ENCODE results near the gene DNAH1.

DNAH1 gene

DNA sequence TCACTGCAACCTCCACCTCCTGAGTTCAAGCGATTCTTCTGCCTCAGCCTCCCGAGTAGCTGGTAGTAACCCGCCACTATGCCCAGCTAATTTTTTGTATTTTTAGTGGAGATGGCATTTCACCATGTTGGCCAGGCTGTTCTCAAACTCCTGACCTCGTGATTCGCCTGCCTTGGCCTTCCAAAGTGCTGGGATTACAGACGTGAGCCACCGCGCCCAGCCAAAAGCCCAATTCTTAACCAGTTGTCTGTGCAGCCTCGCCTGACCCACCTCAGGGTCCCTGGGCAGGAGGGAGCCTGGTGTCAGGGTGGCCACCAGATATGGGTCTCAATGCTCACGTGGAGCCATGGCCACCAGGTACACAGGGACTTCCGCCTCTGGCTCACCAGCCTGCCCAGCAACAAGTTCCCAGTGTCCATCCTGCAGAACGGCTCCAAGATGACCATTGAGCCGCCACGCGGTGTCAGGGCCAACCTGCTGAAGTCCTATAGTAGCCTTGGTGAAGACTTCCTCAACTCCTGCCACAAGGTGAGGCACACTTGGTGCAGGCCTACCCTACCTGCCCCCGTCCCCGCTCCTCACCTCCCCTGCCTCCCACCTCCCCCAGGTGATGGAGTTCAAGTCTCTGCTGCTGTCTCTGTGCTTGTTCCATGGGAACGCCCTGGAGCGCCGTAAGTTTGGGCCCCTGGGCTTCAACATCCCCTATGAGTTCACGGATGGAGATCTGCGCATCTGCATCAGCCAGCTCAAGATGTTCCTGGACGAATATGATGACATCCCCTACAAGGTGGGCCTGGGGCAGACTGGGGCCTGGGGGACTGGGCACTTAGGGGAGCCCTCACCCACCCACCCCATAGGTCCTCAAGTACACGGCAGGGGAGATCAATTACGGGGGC lies 80.1 kb downstream of the DNAH1 start:
- H3K4me3 ChIP-seq (ENCODE audit: control insufficient read depth, low read depth, low read length): no peak overlapping the region
- TF ChIP-seq, protein P1, sequence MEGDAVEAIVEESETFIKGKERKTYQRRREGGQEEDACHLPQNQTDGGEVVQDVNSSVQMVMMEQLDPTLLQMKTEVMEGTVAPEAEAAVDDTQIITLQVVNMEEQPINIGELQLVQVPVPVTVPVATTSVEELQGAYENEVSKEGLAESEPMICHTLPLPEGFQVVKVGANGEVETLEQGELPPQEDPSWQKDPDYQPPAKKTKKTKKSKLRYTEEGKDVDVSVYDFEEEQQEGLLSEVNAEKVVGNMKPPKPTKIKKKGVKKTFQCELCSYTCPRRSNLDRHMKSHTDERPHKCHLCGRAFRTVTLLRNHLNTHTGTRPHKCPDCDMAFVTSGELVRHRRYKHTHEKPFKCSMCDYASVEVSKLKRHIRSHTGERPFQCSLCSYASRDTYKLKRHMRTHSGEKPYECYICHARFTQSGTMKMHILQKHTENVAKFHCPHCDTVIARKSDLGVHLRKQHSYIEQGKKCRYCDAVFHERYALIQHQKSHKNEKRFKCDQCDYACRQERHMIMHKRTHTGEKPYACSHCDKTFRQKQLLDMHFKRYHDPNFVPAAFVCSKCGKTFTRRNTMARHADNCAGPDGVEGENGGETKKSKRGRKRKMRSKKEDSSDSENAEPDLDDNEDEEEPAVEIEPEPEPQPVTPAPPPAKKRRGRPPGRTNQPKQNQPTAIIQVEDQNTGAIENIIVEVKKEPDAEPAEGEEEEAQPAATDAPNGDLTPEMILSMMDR (IDR thresholded peaks at IDR 0.05; ENCODE audit: control insufficient read depth, insufficient read depth, low read depth, low read length, missing control alignments): no peak
- DNase-seq (ENCODE audit: low read depth): no peak

DNA sequence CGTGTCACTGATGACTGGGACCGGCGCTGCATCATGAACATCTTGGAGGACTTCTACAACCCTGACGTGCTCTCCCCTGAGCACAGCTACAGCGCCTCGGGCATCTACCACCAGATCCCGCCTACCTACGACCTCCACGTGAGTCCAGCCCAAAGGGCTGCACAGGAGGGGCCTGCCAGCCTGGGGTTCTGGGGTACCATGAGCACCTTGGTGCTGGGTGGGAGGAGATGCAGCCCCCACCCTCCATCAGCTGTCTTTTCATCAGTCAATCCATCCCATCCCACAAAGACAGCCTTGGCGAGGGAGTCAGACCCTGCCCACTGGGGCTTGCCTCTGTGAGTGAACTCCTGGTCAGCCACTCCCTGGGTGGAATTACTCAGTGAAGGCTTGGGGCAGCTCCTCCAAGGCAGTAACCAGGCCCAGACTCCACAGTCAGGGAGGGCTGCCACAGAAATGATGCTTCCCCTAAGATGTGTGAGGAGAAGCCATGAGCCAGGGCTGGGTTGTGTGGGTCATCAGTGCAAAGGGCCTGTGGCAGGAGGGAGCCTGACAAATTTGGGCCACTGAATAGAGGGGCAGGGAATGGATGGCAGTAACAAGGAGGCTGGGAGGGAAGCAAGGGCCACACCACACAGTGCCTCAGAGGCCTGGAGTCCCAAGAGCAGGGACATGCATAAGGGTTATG lies 80.9 kb downstream of the DNAH1 start:
- TF ChIP-seq, protein P1 (IDR thresholded peaks at IDR 0.05; ENCODE audit: control insufficient read depth, insufficient read depth, low read depth, low read length, missing control alignments): no peak
- H3K4me3 ChIP-seq (ENCODE audit: control insufficient read depth, low read depth, low read length): no peak overlapping the region
- no peak for DNase-seq (ENCODE audit: low read depth)

DNA sequence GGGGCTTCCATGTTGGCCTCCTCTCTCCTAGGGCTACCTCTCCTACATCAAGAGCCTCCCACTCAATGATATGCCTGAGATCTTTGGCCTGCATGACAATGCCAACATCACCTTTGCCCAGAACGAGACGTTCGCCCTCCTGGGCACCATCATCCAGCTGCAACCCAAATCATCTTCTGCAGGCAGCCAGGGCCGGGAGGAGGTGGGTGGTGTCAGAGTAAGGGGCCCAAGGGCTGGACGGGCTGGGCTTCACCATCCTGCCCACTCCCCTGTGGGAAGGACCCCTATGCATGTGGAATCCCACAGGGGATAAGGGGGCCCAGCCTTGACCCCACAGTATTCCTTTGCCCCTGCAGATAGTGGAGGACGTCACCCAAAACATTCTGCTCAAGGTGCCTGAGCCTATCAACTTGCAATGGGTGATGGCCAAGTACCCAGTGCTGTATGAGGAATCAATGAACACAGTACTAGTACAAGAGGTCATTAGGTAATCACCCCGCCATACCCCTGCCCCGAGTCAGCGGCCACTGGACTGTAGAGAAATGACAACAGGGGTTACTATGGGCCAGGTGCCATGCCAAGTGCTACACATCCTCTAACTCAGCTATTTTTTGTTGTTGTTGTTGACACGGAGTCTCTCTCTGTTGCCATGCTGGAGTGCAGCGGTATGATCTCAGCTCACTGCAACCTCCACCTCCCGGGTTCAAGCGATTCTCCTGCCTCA lies 81.7 kb downstream of the DNAH1 start:
- TF ChIP-seq, protein P1 (IDR thresholded peaks at IDR 0.05; ENCODE audit: control insufficient read depth, insufficient read depth, low read depth, low read length, missing control alignments): no peak
- DNase-seq (ENCODE audit: low read depth): no peak
- H3K4me3 ChIP-seq (ENCODE audit: control insufficient read depth, low read depth, low read length): no peak overlapping the region

DNA sequence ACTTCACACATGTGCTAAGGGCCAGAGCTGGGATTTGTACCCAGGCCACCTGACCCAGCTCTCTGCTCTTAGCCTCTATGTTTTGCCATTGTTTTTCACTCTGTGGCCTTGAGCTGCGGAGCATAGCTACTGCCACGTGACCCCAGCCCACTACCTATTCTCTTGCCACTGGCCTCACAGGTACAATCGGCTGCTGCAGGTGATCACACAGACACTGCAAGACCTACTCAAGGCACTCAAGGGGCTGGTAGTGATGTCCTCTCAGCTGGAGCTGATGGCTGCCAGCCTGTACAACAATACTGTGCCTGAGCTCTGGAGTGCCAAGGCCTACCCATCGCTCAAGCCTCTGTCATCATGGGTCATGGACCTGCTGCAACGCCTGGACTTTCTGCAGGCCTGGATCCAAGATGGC lies 82.6 kb downstream of the DNAH1 start:
- DNase-seq (ENCODE audit: low read depth): no peak
- TF ChIP-seq, protein P1 (IDR thresholded peaks at IDR 0.05; ENCODE audit: control insufficient read depth, insufficient read depth, low read depth, low read length, missing control alignments): no peak
- no peak overlapping the region for H3K4me3 ChIP-seq (ENCODE audit: control insufficient read depth, low read depth, low read length)

DNA sequence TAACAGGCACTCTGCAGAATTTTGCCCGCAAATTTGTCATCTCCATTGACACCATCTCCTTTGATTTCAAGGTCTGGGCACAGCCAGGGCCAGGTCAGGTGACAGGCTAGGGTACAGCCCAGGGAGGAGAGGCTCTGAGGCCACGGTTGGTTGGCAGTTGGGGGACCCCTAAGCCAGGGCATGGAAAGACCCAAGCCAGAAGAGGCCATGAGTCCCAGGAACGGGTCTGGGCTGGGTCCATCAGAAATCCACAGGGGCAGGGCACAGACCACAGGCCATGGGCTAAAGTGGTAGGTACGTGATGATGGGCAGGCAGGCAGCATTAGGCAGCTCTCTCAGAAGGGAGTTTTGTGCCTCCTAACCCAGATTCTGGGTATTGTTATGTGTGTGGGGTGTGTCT lies 83.0 kb downstream of the DNAH1 start:
- TF ChIP-seq, protein P1 (IDR thresholded peaks at IDR 0.05; ENCODE audit: control insufficient read depth, insufficient read depth, low read depth, low read length, missing control alignments): no peak
- DNase-seq (ENCODE audit: low read depth): no peak
- no peak overlapping the region for H3K4me3 ChIP-seq (ENCODE audit: control insufficient read depth, low read depth, low read length)

DNA sequence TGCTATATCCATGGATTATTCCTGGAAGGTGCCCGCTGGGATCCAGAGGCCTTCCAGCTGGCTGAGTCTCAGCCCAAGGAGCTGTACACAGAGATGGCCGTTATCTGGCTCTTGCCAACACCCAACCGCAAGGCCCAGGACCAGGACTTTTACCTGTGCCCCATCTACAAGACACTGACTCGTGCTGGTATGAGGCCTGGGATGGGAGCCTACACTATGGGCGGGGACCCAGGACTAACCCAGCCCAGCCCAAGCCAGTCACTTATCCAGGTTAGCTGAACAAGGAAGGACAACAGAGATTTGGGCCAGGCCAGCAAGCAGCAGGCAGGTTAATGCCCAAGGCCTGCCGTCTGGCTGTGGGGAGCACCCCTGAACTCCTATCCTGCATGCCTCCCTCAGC lies 83.5 kb downstream of the DNAH1 start:
- H3K4me3 ChIP-seq (ENCODE audit: control insufficient read depth, low read depth, low read length): no peak overlapping the region
- TF ChIP-seq, protein P1 (IDR thresholded peaks at IDR 0.05; ENCODE audit: control insufficient read depth, insufficient read depth, low read depth, low read length, missing control alignments): no peak
- DNase-seq (ENCODE audit: low read depth): no peak
